B cell (primary cell): ENCODE data around the gene PARG.
"Not testable (repeated sequence)": the region's sequence is repeated elsewhere in the genome, so short reads cannot be mapped to it uniquely, and the experiment has no call there.

Source experiments
- CTCF ChIP-seq: fragments of 200-600 bp; IDR thresholded peaks from one replicate; pipeline ENCODE4 v1.8.0; 2022; ENCODE audit warnings: antibody characterized with exemption, mild to moderate bottlenecking
- EZH2 ChIP-seq: IDR thresholded peaks from 2 replicates; pipeline ENCODE4 v1.6.1; 2012; ENCODE audit warnings: borderline replicate concordance, low read depth, mild to moderate bottlenecking, moderate library complexity, low read length; ENCODE audit not compliant: insufficient read depth, poor library complexity, severe bottlenecking

- TF ChIP-seq CTCF, EZH2: not testable (repeated sequence)
Measured at GRCh38 chr10:49883852-49884251, 58.0 kb downstream of the PARG start.
